Heart left ventricle (tissue), 16 donors: ENCODE measurements around the gene MPZL3. TPM values are rescaled to one million over a fixed set of nuclear protein-coding genes. Genes with fewer than 3 reads are reported as not detected.

ENCODE experiments used
- ATAC-seq, 4 donors: fragments of 200-7000 bp; cut with Tn5 transposase; one replicate each; pipeline ENCODE4 v1.9.1; 2020 to 2022; ENCODE audit warnings: moderate library complexity in 4 of 4, mild to moderate bottlenecking in 3 of 4, moderate number of reproducible peaks in 1 of 4
- DNase-seq, 5 donors: peaks; one replicate each; pipeline ENCODE4 v3.0.0-alpha.2; 2020
- H3K27ac ChIP-seq, 12 donors: fragments of 200-600 bp; sonication (generic) in 4 of 12; one replicate each; pipeline versions ENCODE4 v1.5.0 to v1.8.0; 2016 to 2022; ENCODE audit warnings: mild to moderate bottlenecking in 2 of 12
- H3K27me3 ChIP-seq, 9 donors: fragments of 200-600 bp; sonication (generic) in 2 of 9; one replicate each; pipeline versions ENCODE4 v1.5.1 to v1.8.0; 2016 to 2022; ENCODE audit warnings: mild to moderate bottlenecking in 3 of 9
- H3K36me3 ChIP-seq, 9 donors: fragments of 200-600 bp; sonication (generic) in 2 of 9; one replicate each; pipeline versions ENCODE4 v1.5.0 to v1.8.0; 2018 to 2022; ENCODE audit warnings: mild to moderate bottlenecking in 2 of 9
- H3K4me1 ChIP-seq, 12 donors: fragments of 200-600 bp; sonication (generic) in 4 of 12; one replicate each; pipeline versions ENCODE4 v1.5.0 to v1.8.0; 2016 to 2022; ENCODE audit warnings: mild to moderate bottlenecking in 3 of 12
- H3K4me3 ChIP-seq, 12 donors: fragments of 200-600 bp; sonication (generic) in 4 of 12; one replicate each; pipeline versions ENCODE4 v1.5.0 to v1.8.0; 2017 to 2022; ENCODE audit warnings: mild to moderate bottlenecking in 9 of 12, moderate library complexity in 4 of 12
- H3K9me3 ChIP-seq, 12 donors: fragments of 200-600 bp; sonication (generic) in 4 of 12; one replicate each; pipeline versions ENCODE4 v1.5.0 to v1.8.0; 2016 to 2022; ENCODE audit warnings: mild to moderate bottlenecking in 1 of 12
- CTCF ChIP-seq, 12 donors: fragments of 200-600 bp; sonication (generic) in 4 of 12; IDR thresholded peaks; one replicate each; pipeline versions ENCODE4 v1.5.0 to v1.8.0; 2018 to 2022; ENCODE audit warnings: antibody characterized with exemption in 12 of 12, mild to moderate bottlenecking in 5 of 12
- POLR2A ChIP-seq, 2 donors: fragments of 450-650 bp; IDR thresholded peaks; one replicate each; pipeline ENCODE4 v1.6.1; 2017; ENCODE audit warnings: antibody characterized with exemption in 2 of 2, mild to moderate bottlenecking in 2 of 2, moderate library complexity in 2 of 2
- WGBS, 4 donors: extraction: QIAGEN DNeasy Blood & Tissue Kit in 2 of 4; methylation state at CpG; one replicate each; pipeline versions ENCODE4 v1.1.5 to v1.1.7; 2013 to 2018; 5-methylcytosine and 5-hydroxymethylcytosine counted together
- intact Hi-C, 10 donors: fragments of 100-400 bp; cut with DNase I; formaldehyde crosslinking; loops; one replicate each; pipeline versions ENCODE4 v1.11.1 to v1.14.2; 2022
- polyA plus RNA-seq, 2 donors: library from polyadenylated mRNA; stranded (reverse); fragments of 200-250 nt; gene quantifications; one replicate each; pipeline ENCODE4 v1.2.3, GENCODE V29; 2013
- total RNA-seq, 9 donors: library from RNA; depleted of rRNA in 2 of 9; stranded (reverse); fragments of >200 nt in 2 of 9; fragmentation: NEBNext Ultra II Directional in 3 of 9; extraction: Animal tissue kit (Norgen Biotek cat#: 25700) in 3 of 9; gene quantifications; one replicate each; pipeline versions ENCODE4 v1.1.0 to v1.2.4, GENCODE V29; 2016 to 2023
- donor health status: ischemic (EF 13 %, LVEDD 7.1; RV severe dilation, severe dysfunction).
- donor health status: healthy with polysubstance abuse.
- donor health status: DM: no; HTN: yes; CAD: no.
- donor health status: DM: no; HTN: no; CAD: no.
- donor health status: ischemic (EF 25% LVEDD 6.9; RV normal size, moderate dysfunction).
- donor health status: ischemic (EF 25% LVEDD 5.7; RV mildly dilated, moderate dysfunction).
- donor health status: healthy.
- donor health status: DM: yes; HTN: yes; CAD: no.
- donor health status: ischemic (EF 35%, LVEDD 5.7; RV mildly dilated, moderate dysfunction).
- donor health status: nonischemic (EF 11% LVEDD 7.7; RV severe dilation, severe dysfunction).
- donor health status: DM: yes; HTN: yes; CAD: no.
- donor health status: PGD.
- donor health status: ischemic (EF 29% LVEDD 5.4; RV normal size, mild dysfunction).
- donor health status: nonischemic (EF 23%, LVEDD 6.1; RV moderate dilation, normal function).

The MPZL3 gene
- total and polyA plus RNA-seq, 11 donors, result 1.3 to 6.2 (median 3.3) TPM

DNA sequence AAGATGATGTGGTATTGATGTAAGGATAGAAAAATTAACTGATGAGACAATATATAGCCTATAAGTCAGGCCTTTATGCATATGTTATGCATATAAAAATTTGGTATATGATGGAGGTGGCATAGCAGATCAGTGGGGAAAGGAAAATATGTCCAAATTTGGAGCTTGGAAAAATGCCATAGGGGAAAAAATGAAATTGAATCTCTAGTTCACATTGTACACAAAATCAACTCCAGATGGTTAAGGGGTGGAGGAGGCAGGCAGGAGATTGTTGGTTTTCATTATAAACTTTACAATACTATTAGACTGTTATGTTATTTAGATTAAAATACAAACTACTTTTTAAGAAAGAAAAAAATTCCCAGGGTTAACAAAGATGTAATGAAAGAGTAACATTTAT lies 37.2 kb upstream of the MPZL3 start:
- DNase-seq, result no peak

DNA sequence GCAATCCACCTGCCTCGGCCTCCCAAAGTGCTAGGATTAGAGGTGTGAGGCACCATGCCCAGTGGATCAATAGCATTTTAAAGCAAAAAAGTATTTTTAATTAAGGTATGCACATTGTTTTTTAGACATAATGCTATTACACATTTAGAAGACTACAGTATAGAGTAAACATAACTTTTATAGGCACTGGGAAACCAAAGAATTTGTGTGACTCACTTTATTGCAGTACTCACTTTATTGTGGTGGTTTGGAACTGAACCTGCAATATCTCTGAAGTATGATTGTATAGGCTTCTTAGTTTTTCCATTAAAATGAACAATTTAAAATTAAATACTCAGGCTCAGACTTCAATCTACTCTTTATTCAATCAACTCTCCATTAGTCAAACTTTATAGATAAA lies 34.8 kb upstream of the MPZL3 start:
- Histone ChIP-seq H3K9me3 (peaks cover 0 to 4% (median 0%) of the 10 kb centered on the region in 12 donors), H3K27ac (no peak overlapping the region), H3K27me3 (no peaks in the 10 kb centered on the region), H3K4me3 (no peak overlapping the region), H3K4me1 (no peaks in the 10 kb centered on the region), H3K36me3 (no peaks in the 10 kb centered on the region)
- intact Hi-C loops, result no loop called here
- TF ChIP-seq CTCF (IDR thresholded peaks at IDR 0.05) (no peak), POLR2A (IDR thresholded peaks at IDR 0.05) (no peak)
- ATAC-seq (no peak), DNase-seq (no peak)
- 87 to 95% (median 93%) methylated on average over 1 of the region's 1 CpG for WGBS, 4 donors

More for the DNA sequence above, 37.2 kb upstream of the MPZL3 start:
- TF ChIP-seq POLR2A (IDR thresholded peaks at IDR 0.05) (no peak), CTCF (IDR thresholded peaks at IDR 0.05) (no peak)
- Histone ChIP-seq H3K4me3 (no peak overlapping the region), H3K4me1 (no peaks in the 10 kb centered on the region), H3K27ac (no peak overlapping the region), H3K27me3 (no peaks in the 10 kb centered on the region), H3K9me3 (peaks cover 0 to 4% (median 0%) of the 10 kb centered on the region in 12 donors), H3K36me3 (no peaks in the 10 kb centered on the region)
- intact Hi-C loops, result no loop called here
- ATAC-seq, result no peak

GRCh38 chr11:118286545-118286944 lies 34.4 kb upstream of the MPZL3 start:
- no peaks in the 10 kb centered on the region for H3K36me3 ChIP-seq
- intact Hi-C loops, result no loop called here
- no peak overlapping the region for H3K27ac ChIP-seq
- TF ChIP-seq POLR2A (IDR thresholded peaks at IDR 0.05), result no peak
- no peak for TF ChIP-seq CTCF (IDR thresholded peaks at IDR 0.05)
- H3K4me3 ChIP-seq, result no peak overlapping the region
- H3K27me3 ChIP-seq, result no peaks in the 10 kb centered on the region
- no peak for DNase-seq
- peaks cover 0 to 4% (median 0%) of the 10 kb centered on the region in 12 donors for H3K9me3 ChIP-seq
- ATAC-seq, result no peak
- 79 to 86% (median 83%) methylated on average over 2 of the region's 2 CpGs for WGBS, 4 donors
- no peaks in the 10 kb centered on the region for H3K4me1 ChIP-seq

DNA sequence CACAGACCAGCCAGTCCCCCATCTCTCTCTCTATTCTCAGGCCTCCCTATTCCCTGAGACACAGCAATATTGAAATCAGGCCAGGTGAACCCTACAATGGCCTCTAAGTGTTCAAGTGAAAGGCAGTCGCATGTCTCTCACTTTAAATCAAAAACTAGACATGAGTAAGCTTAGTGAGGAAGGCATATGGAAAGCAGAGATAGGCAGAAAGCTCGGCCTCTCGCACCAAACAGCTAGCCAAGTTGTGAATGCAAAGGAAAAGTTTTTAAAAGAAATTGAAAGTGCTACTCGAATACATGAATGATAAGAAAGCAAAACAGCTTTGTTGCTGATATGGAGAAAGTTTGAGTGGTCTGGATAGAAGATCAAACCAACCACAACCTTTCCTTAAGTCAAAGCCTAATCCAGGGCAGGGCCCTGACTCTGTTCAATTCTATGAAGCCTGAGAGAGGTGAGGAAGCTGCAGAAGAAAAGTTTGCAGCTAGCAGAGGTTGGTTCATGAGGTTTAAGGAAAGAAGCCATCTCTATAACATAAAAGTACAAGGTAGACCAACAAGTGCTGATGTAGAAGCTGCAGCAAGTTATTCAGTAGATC lies 31.7 kb upstream of the MPZL3 start:
- H3K27me3 ChIP-seq, result no peaks in the 10 kb centered on the region
- intact Hi-C loops, result no loop called here
- peaks cover 0 to 4% (median 0%) of the 10 kb centered on the region in 12 donors for H3K9me3 ChIP-seq
- no peak overlapping the region for H3K27ac ChIP-seq
- H3K4me1 ChIP-seq, result no peaks in the 10 kb centered on the region
- H3K36me3 ChIP-seq, result no peaks in the 10 kb centered on the region
- H3K4me3 ChIP-seq, result no peak overlapping the region
- TF ChIP-seq POLR2A (IDR thresholded peaks at IDR 0.05) (no peak), CTCF (IDR thresholded peaks at IDR 0.05) (no peak)
- DNase-seq, result no peak
- WGBS, 4 donors, result 68 to 74% (median 70%) methylated on average over 4 of the region's 4 CpGs
- no peak for ATAC-seq
